ENCODE data around the gene TMOD2. TPM values are rescaled to one million over a fixed set of nuclear protein-coding genes. Genes with fewer than 3 reads are reported as not detected.
A peak's percentile ranks its signal among the peaks of the same experiment; 100 is the strongest.
"Not testable (repeated sequence)": the region's sequence is repeated elsewhere in the genome, so short reads cannot be mapped to it uniquely, and the experiment has no call there.

Gene TMOD2
- total RNA-seq, 1 donor from 2014 or later = 14.0 TPM

- DNase-seq (ENCODE audit: low spot score) = no peak
Observed at GRCh38 chr15:51771773-51772172, 20.4 kb downstream of the TMOD2 start.

- no peak for DNase-seq (ENCODE audit: low spot score)
Observed at GRCh38 chr15:51774916-51775315, 23.5 kb downstream of the TMOD2 start.

- peak; percentile 28 for DNase-seq (ENCODE audit: low spot score)
Observed at GRCh38 chr15:51775967-51776816, 24.8 kb downstream of the TMOD2 start.

- DNase-seq (ENCODE audit: low spot score) = peak; percentile 77
Observed at GRCh38 chr15:51776952-51777569, 25.7 kb downstream of the TMOD2 start.

GRCh38 chr15:51780636-51781035 lies 29.2 kb downstream of the TMOD2 start:
- DNase-seq (ENCODE audit: low spot score) = no peak

GRCh38 chr15:51781506-51781905 lies 30.1 kb downstream of the TMOD2 start:
- no peak for DNase-seq (ENCODE audit: low spot score)

GRCh38 chr15:51782357-51782896 lies 31.0 kb downstream of the TMOD2 start:
- DNase-seq (ENCODE audit: low spot score) = no peak

GRCh38 chr15:51783967-51784366 lies 32.6 kb downstream of the TMOD2 start:
- no peak for DNase-seq (ENCODE audit: low spot score)

GRCh38 chr15:51787130-51787529 lies 35.7 kb downstream of the TMOD2 start:
- DNase-seq (ENCODE audit: low spot score) = not testable (repeated sequence)

GRCh38 chr15:51792474-51792873 lies 41.1 kb downstream of the TMOD2 start:
- DNase-seq (ENCODE audit: low spot score) = not testable (repeated sequence)

GRCh38 chr15:51793521-51794305 lies 42.3 kb downstream of the TMOD2 start:
- DNase-seq (ENCODE audit: low spot score) = no peak

GRCh38 chr15:51796847-51797401 lies 45.5 kb downstream of the TMOD2 start:
- peak; percentile 19 for DNase-seq (ENCODE audit: low spot score)

- DNase-seq (ENCODE audit: low spot score) = no peak
Observed at GRCh38 chr15:51798281-51798680, 46.9 kb downstream of the TMOD2 start.

GRCh38 chr15:51799282-51800252 lies 48.2 kb downstream of the TMOD2 start:
- DNase-seq (ENCODE audit: low spot score) = no peak

- DNase-seq (ENCODE audit: low spot score) = no peak
Observed at GRCh38 chr15:51801391-51801835, 50.0 kb downstream of the TMOD2 start.

GRCh38 chr15:51802593-51802992 lies 51.2 kb downstream of the TMOD2 start:
- no peak for DNase-seq (ENCODE audit: low spot score)

- DNase-seq (ENCODE audit: low spot score) = no peak
Observed at GRCh38 chr15:51803965-51804364, 52.6 kb downstream of the TMOD2 start.

- no peak for DNase-seq (ENCODE audit: low spot score)
Observed at GRCh38 chr15:51806123-51806522, 54.7 kb downstream of the TMOD2 start.

- DNase-seq (ENCODE audit: low spot score) = no peak
Observed at GRCh38 chr15:51809457-51809856, 58.1 kb downstream of the TMOD2 start.

- no peak for DNase-seq (ENCODE audit: low spot score)
Observed at GRCh38 chr15:51812598-51812997, 61.2 kb downstream of the TMOD2 start.

- no peak for DNase-seq (ENCODE audit: low spot score)
Observed at GRCh38 chr15:51814606-51815005, 63.2 kb downstream of the TMOD2 start.
